Measurements from ENCODE around the gene RNF169. TPM values are rescaled to one million over a fixed set of nuclear protein-coding genes. Genes with fewer than 3 reads are reported as not detected.

The RNF169 gene
- total RNA-seq, 4 donors from 2014 or later: 20.1 to 23.4 (median 22.3) TPM

DNA sequence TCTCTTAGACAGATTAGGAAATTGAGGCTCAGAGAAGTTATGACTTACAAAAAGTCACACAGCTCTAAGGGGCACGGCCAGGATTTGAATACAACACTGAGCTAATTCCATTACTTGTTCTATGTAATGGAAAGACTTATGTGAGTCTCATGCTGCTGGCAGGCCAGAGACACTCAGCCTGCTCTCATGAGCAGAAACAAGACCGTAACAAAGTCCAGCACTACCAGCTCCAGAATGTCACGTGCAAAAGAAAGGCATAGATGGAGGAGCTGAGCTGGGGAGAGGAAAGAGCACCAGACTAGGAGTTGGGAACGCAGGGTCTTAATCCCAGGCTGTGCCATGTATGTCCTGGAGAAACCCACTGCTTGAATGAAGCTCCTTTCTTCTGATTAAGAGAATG lies 19.3 kb upstream of the RNF169 start:
- Histone ChIP-seq H3K9me3 (no peaks in the 10 kb centered on the region), H3K27me3 (peaks cover 0 to 49% of the 10 kb centered on the region in 2 donors), H3K4me3 (no peak overlapping the region), H3K27ac (no peak overlapping the region), H3K36me3 (no peaks in the 10 kb centered on the region), H3K4me1 (peaks cover 0 to 23% (median 4%) of the 10 kb centered on the region in 4 donors)
- WGBS, 2 donors: 78 to 88% methylated on average over 4 of the region's 4 CpGs
- TF ChIP-seq POLR2A (IDR thresholded peaks at IDR 0.05) (no peak), CTCF (IDR thresholded peaks at IDR 0.05) (no peak), EP300 (IDR thresholded peaks at IDR 0.05) (no peak)
- no peak for DNase-seq (ENCODE audit: low spot score in 2 of 2)

DNA sequence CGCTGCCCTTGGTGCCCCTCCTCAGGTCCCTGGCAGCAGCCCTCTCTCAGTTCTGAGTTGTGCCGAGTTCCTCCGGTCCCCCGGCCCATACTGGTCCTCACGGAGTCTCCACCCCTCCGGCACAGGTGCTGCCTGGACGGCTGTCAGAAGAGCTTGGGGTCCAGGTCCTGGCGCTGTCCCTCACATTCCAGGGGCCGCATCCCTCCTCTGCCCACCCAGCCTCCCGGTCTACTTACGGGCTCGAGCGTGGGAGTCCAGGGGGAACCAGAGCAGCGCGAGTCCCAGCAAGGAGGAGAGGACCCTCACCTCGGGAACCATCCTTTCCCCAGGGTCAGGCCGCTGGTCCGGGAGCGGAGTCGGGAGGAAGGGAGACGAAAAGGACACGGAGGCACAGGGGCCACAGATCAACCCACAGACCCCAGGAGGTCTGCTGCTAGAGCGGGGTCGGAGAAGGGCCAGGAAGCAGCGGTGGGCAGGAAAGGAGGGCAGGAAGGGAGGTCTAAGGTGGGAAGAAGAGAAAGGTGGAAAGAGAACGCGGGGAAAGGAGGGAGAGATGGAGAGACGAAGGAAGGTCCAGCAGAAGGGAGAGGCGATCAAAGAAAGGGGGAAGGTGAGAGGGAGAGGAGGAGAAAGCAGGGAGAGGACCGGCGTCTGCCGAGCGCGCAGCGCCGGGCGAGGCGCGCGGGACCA lies 17.9 kb upstream of the RNF169 start:
- peaks cover 0 to 61% of the 10 kb centered on the region in 2 donors for H3K27me3 ChIP-seq
- 3 to 6% methylated on average over 40 of the region's 40 CpGs for WGBS, 2 donors
- no peak overlapping the region for H3K27ac ChIP-seq
- no peak for DNase-seq (ENCODE audit: low spot score in 2 of 2)
- TF ChIP-seq CTCF (IDR thresholded peaks at IDR 0.05): no peak
- TF ChIP-seq POLR2A (IDR thresholded peaks at IDR 0.05): no peak
- no peak for TF ChIP-seq EP300 (IDR thresholded peaks at IDR 0.05)
- no peaks in the 10 kb centered on the region for H3K9me3 ChIP-seq
- peaks cover 0 to 23% (median 4%) of the 10 kb centered on the region in 4 donors for H3K4me1 ChIP-seq
- peak overlapping the region in 1 of 4 donors; percentile 36 for H3K4me3 ChIP-seq
- no peaks in the 10 kb centered on the region for H3K36me3 ChIP-seq

DNA sequence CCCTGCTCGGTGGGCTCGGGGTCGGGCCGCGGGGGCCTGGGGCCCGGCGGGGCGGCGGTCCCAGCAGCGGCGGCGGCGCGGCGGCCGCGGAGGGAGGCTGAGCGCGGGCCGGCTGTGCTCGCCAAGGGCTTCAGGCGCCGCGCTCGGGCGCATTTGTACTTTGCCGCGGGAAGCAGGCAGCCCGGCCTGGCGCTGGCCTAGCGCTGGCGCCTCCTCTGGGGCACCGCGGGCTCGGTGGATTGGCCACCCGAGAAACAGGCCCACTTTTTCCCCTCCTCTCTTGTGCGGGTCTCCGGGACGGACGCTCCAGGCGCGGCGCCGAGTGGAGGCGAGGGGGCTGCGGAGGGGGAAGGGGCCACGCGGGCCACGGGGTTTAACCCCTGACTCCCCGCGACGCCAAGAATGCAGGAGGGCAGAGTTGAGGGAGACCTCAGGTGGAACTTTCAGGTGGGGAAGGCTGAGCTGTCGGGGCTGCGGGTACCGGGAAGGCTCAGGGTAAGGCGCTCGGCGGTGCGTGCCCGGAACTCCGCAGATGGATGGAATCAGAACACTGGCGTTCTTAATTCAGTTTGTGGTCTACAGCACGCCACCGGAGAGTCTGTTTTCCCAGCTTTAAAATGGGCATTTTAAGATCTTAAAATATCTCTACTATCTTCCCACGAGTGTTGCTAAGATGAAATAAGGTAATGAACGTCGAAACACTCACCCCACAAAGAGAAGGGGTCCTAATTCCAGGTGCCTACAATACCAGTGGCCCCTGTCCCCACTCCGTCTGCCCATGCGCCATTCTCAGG lies 17.2 kb upstream of the RNF169 start, which contains the start of gene CHRDL2:
Gene CHRDL2, minus strand, starts transcription at position 126 of the 794 bp plus-strand sequence. CDS start 538 bp downstream, outside the sequence.
- Histone ChIP-seq H3K27ac (no peak within 1 kb of the TSS), H3K36me3 (no peaks in the 10 kb centered on the region), H3K27me3 (peaks cover 0 to 61% of the 10 kb centered on the region in 2 donors), H3K4me3 (peak within 1 kb of the TSS in 2 of 4 donors; percentile 24 to 36), H3K9me3 (no peaks in the 10 kb centered on the region), H3K4me1 (peaks cover 0 to 18% (median 2%) of the 10 kb centered on the region in 4 donors)
- WGBS, 2 donors: 18% methylated on average over 42 to 46 of the region's 69 CpGs
- TF ChIP-seq POLR2A (IDR thresholded peaks at IDR 0.05): no peak
- no peak for TF ChIP-seq EP300 (IDR thresholded peaks at IDR 0.05)
- TF ChIP-seq CTCF (IDR thresholded peaks at IDR 0.05): no peak
- no peak for DNase-seq (ENCODE audit: low spot score in 2 of 2)

DNA sequence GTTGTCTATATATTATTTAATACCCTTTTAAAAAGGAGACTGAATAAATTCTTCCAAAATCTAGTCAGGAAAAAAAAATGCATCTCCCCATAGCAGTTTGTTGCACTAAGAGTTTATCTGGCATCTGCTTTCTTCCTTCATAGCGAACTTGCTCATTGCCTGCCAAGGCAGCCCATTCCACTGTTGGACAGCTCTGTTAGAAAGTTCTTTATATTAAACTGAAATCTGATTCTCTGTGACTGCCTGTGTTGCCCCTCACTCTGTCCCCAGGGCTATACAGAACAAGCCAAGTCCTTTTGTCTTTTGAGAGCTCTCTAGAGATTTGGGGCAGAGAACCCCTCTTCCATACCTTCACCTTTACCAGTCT lies 14.1 kb upstream of the RNF169 start:
- no peak overlapping the region for H3K4me3 ChIP-seq
- no peaks in the 10 kb centered on the region for H3K9me3 ChIP-seq
- H3K4me1 ChIP-seq: peaks cover 0 to 17% (median 2%) of the 10 kb centered on the region in 4 donors
- no peak overlapping the region for H3K27ac ChIP-seq
- no peaks in the 10 kb centered on the region for H3K36me3 ChIP-seq
- 40 to 66% methylated on average over 1 of the region's 1 CpG for WGBS, 2 donors
- TF ChIP-seq CTCF (IDR thresholded peaks at IDR 0.05) (no peak), POLR2A (IDR thresholded peaks at IDR 0.05) (no peak), EP300 (IDR thresholded peaks at IDR 0.05) (no peak)
- H3K27me3 ChIP-seq: peaks cover 0 to 58% of the 10 kb centered on the region in 2 donors
- DNase-seq (ENCODE audit: low spot score in 2 of 2): no peak
